Tibial artery (tissue), 4 donors: ENCODE measurements around the gene POLA1.

ENCODE experiments used
- DNase-seq, 2 donors: peaks; one replicate each; pipeline ENCODE4 v3.0.0-alpha.2; 2019
- H3K27ac ChIP-seq, 2 donors: fragments of 200-600 bp; sonication (generic) in 1 of 2; 1 replicate in 1 of 2; 2 replicates in 1 of 2; pipeline ENCODE4 v1.5.1; 2018 to 2019; ENCODE audit warnings: mild to moderate bottlenecking in 1 of 2
- H3K27me3 ChIP-seq, 2 donors: fragments of 200-600 bp; sonication (generic) in 1 of 2; one replicate each; pipeline versions ENCODE4 v1.5.1 to v1.6.0; 2016 to 2019
- H3K36me3 ChIP-seq, 3 donors: fragments of 200-600 bp; sonication (generic) in 2 of 3; one replicate each; pipeline ENCODE4 v1.5.1; 2016 to 2019; ENCODE audit warnings: mild to moderate bottlenecking in 2 of 3
- H3K4me1 ChIP-seq, 4 donors: fragments of 200-600 bp; sonication (generic) in 2 of 4; 1 replicate in 3 of 4; 2 replicates in 1 of 4; pipeline ENCODE4 v1.5.1; 2016 to 2019
- H3K4me3 ChIP-seq, 2 donors: fragments of 200-600 bp; sonication (generic) in 1 of 2; 1 replicate in 1 of 2; 2 replicates in 1 of 2; pipeline ENCODE4 v1.5.1; 2018 to 2019; ENCODE audit warnings: mild to moderate bottlenecking in 2 of 2
- H3K9me3 ChIP-seq, 3 donors: fragments of 200-600 bp; sonication (generic) in 1 of 3; one replicate each; pipeline ENCODE4 v1.5.1; 2016 to 2019
- CTCF ChIP-seq, 2 experiments: fragments of 200-600 bp in 1 of 2; fragments of 450-650 bp in 1 of 2; IDR thresholded peaks; one replicate each; pipeline ENCODE4 v1.5.1; 2017 to 2019; ENCODE audit warnings: antibody characterized with exemption in 2 of 2, mild to moderate bottlenecking in 1 of 2, moderate library complexity in 1 of 2
- intact Hi-C: fragments of 100-400 bp; cut with DNase I; formaldehyde crosslinking; loops from one replicate; pipeline ENCODE4 v1.15.0; 2023; ENCODE audit warnings: low total_unique reads

The POLA1 gene

GRCh38 chrX:24777660-24778059 is 83.9 kb downstream of the POLA1 start:
- Histone ChIP-seq H3K27ac (no peak overlapping the region), H3K27me3 (no peaks in the 10 kb centered on the region), H3K36me3 (no peaks in the 10 kb centered on the region), H3K4me3 (no peak overlapping the region), H3K9me3 (no peaks in the 10 kb centered on the region), H3K4me1 (no peaks in the 10 kb centered on the region)
- no peak for DNase-seq
- intact Hi-C loops: no loop called here
- TF ChIP-seq CTCF (IDR thresholded peaks at IDR 0.05): no peak

- no peak overlapping the region for H3K27ac ChIP-seq
- no peaks in the 10 kb centered on the region for H3K4me1 ChIP-seq
- H3K36me3 ChIP-seq: no peaks in the 10 kb centered on the region
- no peak overlapping the region for H3K4me3 ChIP-seq
- H3K9me3 ChIP-seq: no peaks in the 10 kb centered on the region
- no peak for DNase-seq
- intact Hi-C loops: no loop called here
- TF ChIP-seq CTCF (IDR thresholded peaks at IDR 0.05): no peak
- no peaks in the 10 kb centered on the region for H3K27me3 ChIP-seq
Measured at GRCh38 chrX:24782011-24782410, 88.3 kb downstream of the POLA1 start.

- Histone ChIP-seq H3K36me3 (no peaks in the 10 kb centered on the region), H3K4me3 (no peak overlapping the region), H3K9me3 (no peaks in the 10 kb centered on the region), H3K27ac (no peak overlapping the region), H3K4me1 (no peaks in the 10 kb centered on the region), H3K27me3 (no peaks in the 10 kb centered on the region)
- DNase-seq: no peak
- TF ChIP-seq CTCF (IDR thresholded peaks at IDR 0.05): no peak
- intact Hi-C loops: no loop called here
Measured at GRCh38 chrX:24789047-24789446, 95.3 kb downstream of the POLA1 start.

GRCh38 chrX:24790166-24790565 is 96.4 kb downstream of the POLA1 start:
- Histone ChIP-seq H3K4me1 (no peaks in the 10 kb centered on the region), H3K36me3 (no peaks in the 10 kb centered on the region), H3K4me3 (no peak overlapping the region), H3K27me3 (no peaks in the 10 kb centered on the region), H3K9me3 (no peaks in the 10 kb centered on the region), H3K27ac (no peak overlapping the region)
- intact Hi-C loops: no loop called here
- DNase-seq: no peak
- TF ChIP-seq CTCF (IDR thresholded peaks at IDR 0.05): no peak

GRCh38 chrX:24796204-24796603 is 102.5 kb downstream of the POLA1 start:
- intact Hi-C loops: no loop called here
- H3K27me3 ChIP-seq: no peaks in the 10 kb centered on the region
- H3K4me1 ChIP-seq: peaks cover 0 to 6% (median 0%) of the 10 kb centered on the region in 4 donors
- no peaks in the 10 kb centered on the region for H3K36me3 ChIP-seq
- H3K9me3 ChIP-seq: no peaks in the 10 kb centered on the region
- H3K4me3 ChIP-seq: no peak overlapping the region
- no peak overlapping the region for H3K27ac ChIP-seq
- DNase-seq: no peak
- TF ChIP-seq CTCF (IDR thresholded peaks at IDR 0.05): no peak

- no peak for TF ChIP-seq CTCF (IDR thresholded peaks at IDR 0.05)
- Histone ChIP-seq H3K27me3 (no peaks in the 10 kb centered on the region), H3K9me3 (no peaks in the 10 kb centered on the region), H3K4me3 (no peak overlapping the region), H3K4me1 (peaks cover 0 to 6% (median 0%) of the 10 kb centered on the region in 4 donors), H3K36me3 (no peaks in the 10 kb centered on the region), H3K27ac (no peak overlapping the region)
- DNase-seq: no peak
- intact Hi-C loops: no loop called here
Measured at GRCh38 chrX:24799078-24799477, 105.4 kb downstream of the POLA1 start.
